GM18519 (cell line): ENCODE measurements around the gene CHST1.

Experiments
- ATAC-seq: cut with Tn5 transposase; IDR thresholded peaks from one replicate; pipeline ENCODE4 v1.9.1; 2021; ENCODE audit warnings: mild to moderate bottlenecking, moderate library complexity; ENCODE audit not compliant: unreplicated experiment, low FRiP score

Gene CHST1

GRCh38 chr11:45676522-45677095, 11.2 kb upstream of the CHST1 start:
- peak; percentile 90 for ATAC-seq

- ATAC-seq, result no peak
Observed at GRCh38 chr11:45675646-45676045, 10.2 kb upstream of the CHST1 start.

GRCh38 chr11:45674481-45675190, 9.2 kb upstream of the CHST1 start:
- no peak for ATAC-seq

- no peak for ATAC-seq
Observed at GRCh38 chr11:45673441-45673840, 8.0 kb upstream of the CHST1 start.

- no peak for ATAC-seq
Observed at GRCh38 chr11:45672593-45672992, 7.2 kb upstream of the CHST1 start.

GRCh38 chr11:45671246-45672171, 6.1 kb upstream of the CHST1 start:
- ATAC-seq, result no peak

- no peak for ATAC-seq
Observed at GRCh38 chr11:45670386-45671135, 5.1 kb upstream of the CHST1 start.

- ATAC-seq, result no peak
Observed at GRCh38 chr11:45669956-45670355, 4.5 kb upstream of the CHST1 start.

GRCh38 chr11:45669146-45669545, 3.7 kb upstream of the CHST1 start:
- no peak for ATAC-seq

GRCh38 chr11:45667929-45668680, 2.7 kb upstream of the CHST1 start:
- no peak for ATAC-seq

- no peak for ATAC-seq
Observed at GRCh38 chr11:45666648-45667642, 1.5 kb upstream of the CHST1 start.

GRCh38 chr11:45665933-45666647, 668 bp upstream of the CHST1 start:
- ATAC-seq, result no peak

GRCh38 chr11:45664376-45665205, 831 bp downstream of the CHST1 start:
- no peak for ATAC-seq

- ATAC-seq, result no peak
Observed at GRCh38 chr11:45663486-45664375, 1.7 kb downstream of the CHST1 start.

- ATAC-seq, result no peak
Observed at GRCh38 chr11:45662665-45663485, 2.5 kb downstream of the CHST1 start.
